Adrenal gland (tissue), 5 donors: ENCODE data around the gene LSM7.

ENCODE experiments used
- CTCF ChIP-seq, 6 experiments: fragments of 450-650 bp in 4 of 6; fragments of 200-600 bp in 2 of 6; sonication (generic) in 1 of 6; IDR thresholded peaks; 1 replicate in 5 of 6; 2 replicates in 1 of 6; pipeline versions ENCODE4 v1.5.1 to v1.8.0; 2016 to 2021; ENCODE audit warnings: antibody characterized with exemption in 6 of 6, mild to moderate bottlenecking in 2 of 6, moderate library complexity in 1 of 6
- POLR2A ChIP-seq, 2 donors: fragments of 450-650 bp; IDR thresholded peaks; one replicate each; pipeline ENCODE4 v1.6.1; 2017; ENCODE audit warnings: antibody characterized with exemption in 2 of 2, mild to moderate bottlenecking in 2 of 2, moderate library complexity in 1 of 2
- donor health status: DM: no; HTN: no; CAD: no.

GRCh38 chr19:2282062-2282861 lies 46.1 kb downstream of the LSM7 start, which contains the start of gene PEAK3:
- TF ChIP-seq CTCF (IDR thresholded peaks at IDR 0.05) (no peak), POLR2A (IDR thresholded peaks at IDR 0.05) (no peak)
